Measurements from ENCODE around the gene TRIM17.

- TF ChIP-seq POLR2A (IDR thresholded peaks at IDR 0.05) (no peak), CTCF (IDR thresholded peaks at IDR 0.05 in 4 of 5, conservative IDR thresholded peaks at IDR 0.05 in 1 of 5) (no peak)
Observed at GRCh38 chr1:228404107-228404720, 12.4 kb downstream of the TRIM17 start.
